HS-5 (cell line): ENCODE results near the gene PELI2.

Source experiments
- DNase-seq: peaks from one replicate; pipeline ENCODE4 v3.0.0-alpha.2; 2012; ENCODE audit warnings: low read depth

PELI2 gene

GRCh38 chr14:56300495-56300894, 182.3 kb downstream of the PELI2 start:
- DNase-seq = peak; percentile 11

GRCh38 chr14:56304456-56304855, 186.2 kb downstream of the PELI2 start:
- no peak for DNase-seq

- no peak for DNase-seq
Measured at GRCh38 chr14:56309198-56309597, 191.0 kb downstream of the PELI2 start.

- no peak for DNase-seq
Measured at GRCh38 chr14:56310643-56311042, 192.4 kb downstream of the PELI2 start.

GRCh38 chr14:56313789-56314188, 195.6 kb downstream of the PELI2 start:
- DNase-seq = no peak

GRCh38 chr14:56318393-56319115, 200.3 kb downstream of the PELI2 start:
- no peak for DNase-seq

GRCh38 chr14:56321861-56322260, 203.7 kb downstream of the PELI2 start:
- DNase-seq = no peak

GRCh38 chr14:56322531-56322930, 204.3 kb downstream of the PELI2 start:
- DNase-seq = no peak

GRCh38 chr14:56324454-56324853, 206.2 kb downstream of the PELI2 start:
- no peak for DNase-seq

- no peak for DNase-seq
Measured at GRCh38 chr14:56324856-56325699, 206.9 kb downstream of the PELI2 start.

GRCh38 chr14:56328021-56328420, 209.8 kb downstream of the PELI2 start:
- DNase-seq = no peak

GRCh38 chr14:56331592-56332216, 213.5 kb downstream of the PELI2 start:
- DNase-seq = no peak

- no peak for DNase-seq
Measured at GRCh38 chr14:56333359-56334292, 215.4 kb downstream of the PELI2 start.

GRCh38 chr14:56334458-56334857, 216.2 kb downstream of the PELI2 start:
- DNase-seq = no peak

- DNase-seq = no peak
Measured at GRCh38 chr14:56338674-56339073, 220.5 kb downstream of the PELI2 start.

GRCh38 chr14:56339855-56340701, 221.9 kb downstream of the PELI2 start:
- peak; percentile 79 for DNase-seq

GRCh38 chr14:56340932-56341331, 222.7 kb downstream of the PELI2 start:
- no peak for DNase-seq

GRCh38 chr14:56341766-56342493, 223.7 kb downstream of the PELI2 start:
- no peak for DNase-seq

- DNase-seq = no peak
Measured at GRCh38 chr14:56342494-56342942, 224.3 kb downstream of the PELI2 start.

GRCh38 chr14:56349960-56350359, 231.7 kb downstream of the PELI2 start:
- DNase-seq = no peak
